ENCODE results near the gene EFR3B. TPM values are rescaled to one million over a fixed set of nuclear protein-coding genes. Genes with fewer than 3 reads are reported as not detected.

EFR3B gene
- total RNA-seq, 1 experiment from 2014 or later: 7.0 TPM

DNA sequence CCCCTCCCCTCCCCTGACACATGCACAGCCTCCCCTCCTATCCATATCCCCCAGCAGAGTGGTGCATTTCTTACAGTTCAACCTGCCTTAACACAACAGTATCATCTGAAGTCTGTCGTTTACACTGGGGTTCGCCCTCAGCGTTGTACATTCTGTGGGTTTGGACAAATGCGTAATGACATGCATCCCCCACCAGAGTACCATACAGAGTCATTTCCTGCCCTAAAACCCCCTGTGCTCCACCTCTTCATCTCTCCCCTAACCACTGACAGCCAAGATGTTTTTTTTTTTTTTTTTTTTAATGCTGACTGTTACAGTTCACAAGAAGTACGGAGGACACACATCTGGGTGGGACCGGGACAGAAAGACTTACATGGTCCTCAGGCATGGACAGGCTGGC is 103.9 kb downstream of the EFR3B start:
- Histone ChIP-seq H2BK20ac (ENCODE audit: low read depth, low read length, poor library complexity, severe bottlenecking) (no peak overlapping the region), H3K27me3 (ENCODE audit: insufficient read depth, low read length) (no peaks in the 10 kb centered on the region), H3K9me3 (ENCODE audit: control insufficient read depth, low read depth, low read length) (no peaks in the 10 kb centered on the region), H3K14ac (ENCODE audit: insufficient read depth, low read length) (no peak overlapping the region), H3K79me2 (ENCODE audit: insufficient read depth, low read length) (no peaks in the 10 kb centered on the region), H2AK5ac (ENCODE audit: insufficient read length, low read length) (no peak overlapping the region), H3K27ac (ENCODE audit: insufficient read length, low read depth, low read length) (no peak overlapping the region), H3T11ph (ENCODE audit: low read length) (no peak overlapping the region), H3K23me2 (ENCODE audit: insufficient read length, low read depth, low read length, poor library complexity, severe bottlenecking) (no peaks in the 10 kb centered on the region), H3K56ac (ENCODE audit: insufficient read length, low read depth, low read length) (no peak overlapping the region), H3K4ac (ENCODE audit: low read depth, low read length) (no peak overlapping the region), H3K9ac (ENCODE audit: extremely low read depth, insufficient read length, low read length) (no peak overlapping the region), H2BK120ac (ENCODE audit: low read depth, low read length, poor library complexity, severe bottlenecking) (no peak overlapping the region), H4K5ac (ENCODE audit: insufficient read length, low read depth, low read length) (no peak overlapping the region), H2BK15ac (ENCODE audit: low read depth, low read length) (no peak overlapping the region), H2BK12ac (ENCODE audit: insufficient read length, low read depth, low read length) (no peak overlapping the region), H3K23ac (ENCODE audit: insufficient read length, low read depth, low read length) (no peak overlapping the region), H3K4me1 (ENCODE audit: insufficient read depth, low read length) (no peaks in the 10 kb centered on the region), H4K91ac (ENCODE audit: insufficient read length, low read depth, low read length) (no peak overlapping the region), H3K4me2 (ENCODE audit: insufficient read depth, insufficient read length, low read length) (no peak overlapping the region), H3K18ac (ENCODE audit: insufficient read length, low read depth, low read length) (no peak overlapping the region), H3K79me1 (ENCODE audit: insufficient read depth, low read depth, low read length, poor library complexity, severe bottlenecking) (no peaks in the 10 kb centered on the region), H2AFZ (ENCODE audit: low read length) (no peak overlapping the region), H4K20me1 (ENCODE audit: control insufficient read depth, insufficient read depth, insufficient read length) (no peaks in the 10 kb centered on the region), H2BK5ac (ENCODE audit: insufficient read length, low read length) (no peak overlapping the region), H4K8ac (replicated peaks; ENCODE audit: insufficient read length, low read depth, low read length) (no peak overlapping the region)
- H3K27me3 Mint-ChIP-seq (ENCODE audit: low read depth): no peaks in the 10 kb centered on the region
- H3K4me1 Mint-ChIP-seq: no peaks in the 10 kb centered on the region
- TF ChIP-seq, protein P1, sequence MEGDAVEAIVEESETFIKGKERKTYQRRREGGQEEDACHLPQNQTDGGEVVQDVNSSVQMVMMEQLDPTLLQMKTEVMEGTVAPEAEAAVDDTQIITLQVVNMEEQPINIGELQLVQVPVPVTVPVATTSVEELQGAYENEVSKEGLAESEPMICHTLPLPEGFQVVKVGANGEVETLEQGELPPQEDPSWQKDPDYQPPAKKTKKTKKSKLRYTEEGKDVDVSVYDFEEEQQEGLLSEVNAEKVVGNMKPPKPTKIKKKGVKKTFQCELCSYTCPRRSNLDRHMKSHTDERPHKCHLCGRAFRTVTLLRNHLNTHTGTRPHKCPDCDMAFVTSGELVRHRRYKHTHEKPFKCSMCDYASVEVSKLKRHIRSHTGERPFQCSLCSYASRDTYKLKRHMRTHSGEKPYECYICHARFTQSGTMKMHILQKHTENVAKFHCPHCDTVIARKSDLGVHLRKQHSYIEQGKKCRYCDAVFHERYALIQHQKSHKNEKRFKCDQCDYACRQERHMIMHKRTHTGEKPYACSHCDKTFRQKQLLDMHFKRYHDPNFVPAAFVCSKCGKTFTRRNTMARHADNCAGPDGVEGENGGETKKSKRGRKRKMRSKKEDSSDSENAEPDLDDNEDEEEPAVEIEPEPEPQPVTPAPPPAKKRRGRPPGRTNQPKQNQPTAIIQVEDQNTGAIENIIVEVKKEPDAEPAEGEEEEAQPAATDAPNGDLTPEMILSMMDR (conservative IDR thresholded peaks at IDR 0.05): no peak
- H3K4me3 Mint-ChIP-seq: no peak overlapping the region
- H3K9me3 Mint-ChIP-seq: no peaks in the 10 kb centered on the region
- no CpG with 5 or more reads among the region's 6 CpGs for WGBS (ENCODE audit: extremely low coverage, insufficient read length, low lambda C conversion rate)
- no peak overlapping the region for H3K27ac Mint-ChIP-seq
- H3K36me3 Mint-ChIP-seq (ENCODE audit: insufficient read depth in 1 of 3, low read depth in 3 of 3): peaks cover 0 to 15% (median 6%) of the 10 kb centered on the region in 3 experiments; a peak in 5 of 7 replicates
- DNase-seq: no peak
